ENCODE results near the gene DNASE1L1. TPM values are rescaled to one million over a fixed set of nuclear protein-coding genes. Genes with fewer than 3 reads are reported as not detected.
A peak's percentile ranks its signal among the peaks of the same experiment; 100 is the strongest.

Gene DNASE1L1
- polyA plus RNA-seq, 1 of the 3 experiments (the other 2 are of a cell fraction): 18.2 TPM

DNA sequence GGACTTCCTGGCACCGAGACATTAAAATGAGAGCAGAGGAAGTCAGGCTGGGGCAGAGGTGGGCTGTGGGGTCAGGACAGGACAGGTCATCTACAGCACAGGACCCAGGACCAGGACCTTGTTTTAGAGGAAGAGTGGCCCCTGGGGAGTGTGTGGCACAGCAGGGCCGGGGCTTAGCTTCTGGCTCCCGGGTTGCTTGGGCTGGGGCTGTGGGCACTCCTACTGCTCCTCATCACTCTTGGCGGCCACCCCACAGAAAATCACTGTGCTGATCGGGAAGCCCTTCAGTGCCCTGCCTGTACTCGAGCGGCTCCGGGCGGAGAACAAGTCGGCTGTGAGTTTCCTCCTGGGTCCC, 11.3 kb upstream of the DNASE1L1 start:
- Histone ChIP-seq H3F3A (replicated peaks; ENCODE audit: insufficient read depth) (no peaks in the 10 kb centered on the region), H3K4me3 (ENCODE audit: low read depth in 2 of 2, low read length in 1 of 2) (no peak overlapping the region), H3K9ac (no peak overlapping the region), H3K4me2 (no peak overlapping the region), H3K4me1 (ENCODE audit: control insufficient read depth in 1 of 2, insufficient read depth in 2 of 2, low read depth in 1 of 2, low read length in 1 of 2) (peaks cover 0 to 23% of the 10 kb centered on the region in 2 experiments; a peak in 1 of 4 replicates), H3K27ac (ENCODE audit: low read depth in 2 of 2, low read length in 1 of 2) (peak overlapping the region in 1 of 2 experiments; percentile 77; a peak in 2 of 4 replicates), H3K36me3 (replicated peaks in 1 of 2; ENCODE audit: control insufficient read depth in 1 of 2, insufficient read depth in 2 of 2, low read length in 1 of 2) (no peaks in the 10 kb centered on the region), H3K9me2 (no peaks in the 10 kb centered on the region), H3K79me2 (ENCODE audit: insufficient read depth) (no peaks in the 10 kb centered on the region), H3K9me3 (no peaks in the 10 kb centered on the region), H2AFZ (ENCODE audit: low read depth) (no peak overlapping the region), H4K20me1 (ENCODE audit: insufficient read depth) (no peaks in the 10 kb centered on the region), H3K27me3 (ENCODE audit: insufficient read depth) (peaks cover 5% of the 10 kb centered on the region)
- DNase-seq: no peak
- CTCF ChIA-PET: interaction anchor here (0.8 to 1.7 kb wide), 4 partner anchors 9 to 107 kb away, joined by 3 to 5 read pairs (median 4); partner anchors contain the start of gene FLNA
- POLR2A ChIA-PET: interaction anchor here (0.9 to 2.1 kb wide), 8 partner anchors 8 to 127 kb away, joined by 3 to 6 read pairs (median 3); partner anchors contain the start of genes IKBKG and RPL10
- 32% methylated on average over 3 of the region's 10 CpGs for WGBS (ENCODE audit: low lambda C conversion rate)
- TF ChIP-seq FOXJ3 (CRISPR knock-in tag; IDR thresholded peaks at IDR 0.05) (no peak), RXRA (IDR thresholded peaks at IDR 0.05; ENCODE audit: borderline replicate concordance, low read depth) (no peak), RAD21 (IDR thresholded peaks at IDR 0.05; ENCODE audit: low read length) (no peak), SIN3A (IDR thresholded peaks at IDR 0.05; ENCODE audit: borderline replicate concordance, low read depth, low read length) (no peak), FOSL2 (IDR thresholded peaks at IDR 0.05; ENCODE audit: borderline replicate concordance, low read depth) (no peak)

DNA sequence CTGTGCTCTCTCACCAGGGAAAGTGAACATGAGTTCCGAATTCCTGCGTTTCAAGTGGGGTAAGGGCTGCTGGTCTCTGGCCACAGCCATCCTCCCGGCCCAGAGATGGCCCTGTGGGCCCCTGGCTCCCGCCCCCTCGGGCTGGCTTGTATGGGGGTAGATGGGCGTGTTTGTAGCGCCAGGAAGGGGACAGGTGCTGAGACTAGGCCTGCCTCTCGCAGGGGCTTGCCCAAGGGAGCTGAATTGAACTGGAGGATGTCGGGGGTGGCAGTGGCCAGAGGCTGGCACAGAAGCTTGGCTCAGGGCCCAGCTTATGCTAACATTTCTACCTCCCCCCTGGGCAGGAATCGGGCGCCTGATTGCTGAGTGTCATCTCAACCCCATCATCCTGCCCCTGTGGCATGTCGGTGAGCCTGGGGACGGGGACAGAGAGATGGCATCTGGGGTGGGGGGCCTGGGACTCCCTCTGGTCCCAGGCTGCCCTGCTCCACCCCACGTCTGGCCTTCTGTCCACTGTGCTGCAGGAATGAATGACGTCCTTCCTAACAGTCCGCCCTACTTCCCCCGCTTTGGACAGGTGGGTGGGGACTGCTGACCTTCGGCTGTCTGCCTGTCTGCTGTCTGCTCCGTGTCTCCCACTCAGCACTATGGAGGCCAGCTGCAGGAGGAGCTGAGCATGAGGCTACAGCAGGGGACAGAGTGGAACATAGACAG, 10.8 kb upstream of the DNASE1L1 start:
- no peaks in the 10 kb centered on the region for H3K36me3 ChIP-seq (replicated peaks in 1 of 2; ENCODE audit: control insufficient read depth in 1 of 2, insufficient read depth in 2 of 2, low read length in 1 of 2)
- no peak overlapping the region for H3K4me2 ChIP-seq
- no peak overlapping the region for H2AFZ ChIP-seq (ENCODE audit: low read depth)
- peaks cover 5% of the 10 kb centered on the region for H3K27me3 ChIP-seq (ENCODE audit: insufficient read depth)
- no peak overlapping the region for H3K9ac ChIP-seq
- H3K79me2 ChIP-seq (ENCODE audit: insufficient read depth): no peaks in the 10 kb centered on the region
- H4K20me1 ChIP-seq (ENCODE audit: insufficient read depth): no peaks in the 10 kb centered on the region
- peak; percentile 68 for DNase-seq
- TF ChIP-seq RFX5 (IDR thresholded peaks at IDR 0.05; ENCODE audit: low read length) (no peak), RCOR1 (IDR thresholded peaks at IDR 0.05; ENCODE audit: low read length) (no peak), FOXJ3 (CRISPR knock-in tag; IDR thresholded peaks at IDR 0.05) (no peak), FOXM1 (IDR thresholded peaks at IDR 0.05; ENCODE audit: low read depth) (no peak), MXI1 (IDR thresholded peaks at IDR 0.05; ENCODE audit: low read depth, low read length) (no peak), GATA2 (CRISPR knock-in tag; IDR thresholded peaks at IDR 0.05) (no peak), FOSL2 (IDR thresholded peaks at IDR 0.05; ENCODE audit: borderline replicate concordance, low read depth) (no peak), YY1 (IDR thresholded peaks at IDR 0.05; ENCODE audit: low read depth) (no peak), POLR2AphosphoS5 (IDR thresholded peaks at IDR 0.05; ENCODE audit: low read depth, low read length) (no peak), MEF2A (IDR thresholded peaks at IDR 0.05; ENCODE audit: borderline replicate concordance, low read depth) (no peak), JUND (IDR thresholded peaks at IDR 0.05) (no peak), TCF12 (IDR thresholded peaks at IDR 0.05) (no peak), EZH2phosphoT487 (IDR thresholded peaks at IDR 0.05; ENCODE audit: borderline replicate concordance, low read depth) (no peak), SMC3 (IDR thresholded peaks at IDR 0.05; ENCODE audit: low read depth, low read length) (no peak), TEAD4 (IDR thresholded peaks at IDR 0.05; ENCODE audit: borderline replicate concordance, insufficient read depth) (no peak)
- TF ChIP-seq, protein P1, sequence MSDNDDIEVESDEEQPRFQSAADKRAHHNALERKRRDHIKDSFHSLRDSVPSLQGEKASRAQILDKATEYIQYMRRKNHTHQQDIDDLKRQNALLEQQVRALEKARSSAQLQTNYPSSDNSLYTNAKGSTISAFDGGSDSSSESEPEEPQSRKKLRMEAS (IDR thresholded peaks at IDR 0.05; ENCODE audit: low read depth): no peak
- TF ChIP-seq, protein P2, sequence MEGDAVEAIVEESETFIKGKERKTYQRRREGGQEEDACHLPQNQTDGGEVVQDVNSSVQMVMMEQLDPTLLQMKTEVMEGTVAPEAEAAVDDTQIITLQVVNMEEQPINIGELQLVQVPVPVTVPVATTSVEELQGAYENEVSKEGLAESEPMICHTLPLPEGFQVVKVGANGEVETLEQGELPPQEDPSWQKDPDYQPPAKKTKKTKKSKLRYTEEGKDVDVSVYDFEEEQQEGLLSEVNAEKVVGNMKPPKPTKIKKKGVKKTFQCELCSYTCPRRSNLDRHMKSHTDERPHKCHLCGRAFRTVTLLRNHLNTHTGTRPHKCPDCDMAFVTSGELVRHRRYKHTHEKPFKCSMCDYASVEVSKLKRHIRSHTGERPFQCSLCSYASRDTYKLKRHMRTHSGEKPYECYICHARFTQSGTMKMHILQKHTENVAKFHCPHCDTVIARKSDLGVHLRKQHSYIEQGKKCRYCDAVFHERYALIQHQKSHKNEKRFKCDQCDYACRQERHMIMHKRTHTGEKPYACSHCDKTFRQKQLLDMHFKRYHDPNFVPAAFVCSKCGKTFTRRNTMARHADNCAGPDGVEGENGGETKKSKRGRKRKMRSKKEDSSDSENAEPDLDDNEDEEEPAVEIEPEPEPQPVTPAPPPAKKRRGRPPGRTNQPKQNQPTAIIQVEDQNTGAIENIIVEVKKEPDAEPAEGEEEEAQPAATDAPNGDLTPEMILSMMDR (IDR thresholded peaks at IDR 0.05): no peak
- TF ChIP-seq, protein P3, sequence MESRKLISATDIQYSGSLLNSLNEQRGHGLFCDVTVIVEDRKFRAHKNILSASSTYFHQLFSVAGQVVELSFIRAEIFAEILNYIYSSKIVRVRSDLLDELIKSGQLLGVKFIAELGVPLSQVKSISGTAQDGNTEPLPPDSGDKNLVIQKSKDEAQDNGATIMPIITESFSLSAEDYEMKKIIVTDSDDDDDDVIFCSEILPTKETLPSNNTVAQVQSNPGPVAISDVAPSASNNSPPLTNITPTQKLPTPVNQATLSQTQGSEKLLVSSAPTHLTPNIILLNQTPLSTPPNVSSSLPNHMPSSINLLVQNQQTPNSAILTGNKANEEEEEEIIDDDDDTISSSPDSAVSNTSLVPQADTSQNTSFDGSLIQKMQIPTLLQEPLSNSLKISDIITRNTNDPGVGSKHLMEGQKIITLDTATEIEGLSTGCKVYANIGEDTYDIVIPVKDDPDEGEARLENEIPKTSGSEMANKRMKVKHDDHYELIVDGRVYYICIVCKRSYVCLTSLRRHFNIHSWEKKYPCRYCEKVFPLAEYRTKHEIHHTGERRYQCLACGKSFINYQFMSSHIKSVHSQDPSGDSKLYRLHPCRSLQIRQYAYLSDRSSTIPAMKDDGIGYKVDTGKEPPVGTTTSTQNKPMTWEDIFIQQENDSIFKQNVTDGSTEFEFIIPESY (IDR thresholded peaks at IDR 0.05; ENCODE audit: borderline replicate concordance, low read depth): no peak
- TF ChIP-seq, protein P4, sequence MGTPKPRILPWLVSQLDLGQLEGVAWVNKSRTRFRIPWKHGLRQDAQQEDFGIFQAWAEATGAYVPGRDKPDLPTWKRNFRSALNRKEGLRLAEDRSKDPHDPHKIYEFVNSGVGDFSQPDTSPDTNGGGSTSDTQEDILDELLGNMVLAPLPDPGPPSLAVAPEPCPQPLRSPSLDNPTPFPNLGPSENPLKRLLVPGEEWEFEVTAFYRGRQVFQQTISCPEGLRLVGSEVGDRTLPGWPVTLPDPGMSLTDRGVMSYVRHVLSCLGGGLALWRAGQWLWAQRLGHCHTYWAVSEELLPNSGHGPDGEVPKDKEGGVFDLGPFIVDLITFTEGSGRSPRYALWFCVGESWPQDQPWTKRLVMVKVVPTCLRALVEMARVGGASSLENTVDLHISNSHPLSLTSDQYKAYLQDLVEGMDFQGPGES (IDR thresholded peaks at IDR 0.05; ENCODE audit: low read depth, low read length): no peak
- no peak overlapping the region for H3K4me3 ChIP-seq (ENCODE audit: low read depth in 2 of 2, low read length in 1 of 2)
- no peaks in the 10 kb centered on the region for H3K9me3 ChIP-seq
- 24% methylated on average over 6 of the region's 19 CpGs for whole genome bisulfite sequencing (ENCODE audit: low lambda C conversion rate)
- peaks cover 0 to 23% of the 10 kb centered on the region in 2 experiments; a peak in 1 of 4 replicates for H3K4me1 ChIP-seq (ENCODE audit: control insufficient read depth in 1 of 2, insufficient read depth in 2 of 2, low read depth in 1 of 2, low read length in 1 of 2)
- no peaks in the 10 kb centered on the region for H3K9me2 ChIP-seq
- ChIA-PET CTCF (interaction anchor here (0.8 to 1.7 kb wide), 5 partner anchors 9 to 107 kb away, joined by 3 to 5 read pairs (median 4); partner anchors contain the start of gene FLNA), POLR2A (interaction anchor here (0.6 to 2.1 kb wide), 7 partner anchors 8 to 127 kb away, joined by 3 to 4 read pairs (median 3); partner anchors contain the start of gene IKBKG)
- no peaks in the 10 kb centered on the region for H3F3A ChIP-seq (replicated peaks; ENCODE audit: insufficient read depth)
- peak overlapping the region in 1 of 2 experiments; percentile 77; a peak in 2 of 4 replicates for H3K27ac ChIP-seq (ENCODE audit: low read depth in 2 of 2, low read length in 1 of 2)

Data from SK-N-SH (cell line).